Measurements from ENCODE around the gene GPANK1. TPM values are rescaled to one million over a fixed set of nuclear protein-coding genes. Genes with fewer than 3 reads are reported as not detected.

GPANK1 gene
- total and polyA plus RNA-seq, 10 of the 15 experiments (the other 5 are each of a cell fraction or from before 2014, with no cell fraction given) = 11.7 to 36.3 (median 17.5) TPM

GRCh38 chr6:31664790-31665500, at the start of gene GPANK1 (continued):
- TF ChIP-seq ZNF592 (IDR thresholded peaks at IDR 0.05) = no peak
- TF ChIP-seq ZNF207 (IDR thresholded peaks at IDR 0.05; ENCODE audit: borderline replicate concordance) = 0 out of 2 replicates have a peak, but pooled peaks have one; percentile 46
- TF ChIP-seq CBX5 (IDR thresholded peaks at IDR 0.05; ENCODE audit: low read depth) = no peak
- TF ChIP-seq NR2F1 (conservative IDR thresholded peaks at IDR 0.05) = no peak
- TF ChIP-seq RCOR1 (conservative IDR thresholded peaks at IDR 0.05; ENCODE audit: low read depth, low read length) = peak; percentile 92; the same call in 1 of the 2 replicates
- TF ChIP-seq IKZF1 (conservative IDR thresholded peaks at IDR 0.05) = peak; percentile 70
- TF ChIP-seq BACH1 (IDR thresholded peaks at IDR 0.05; ENCODE audit: borderline replicate concordance) = peak; percentile 8; the same call in 1 of the 2 replicates
- TF ChIP-seq SMAD5 (IDR thresholded peaks at IDR 0.05; ENCODE audit: low read depth) = no peak
- no peak for TF ChIP-seq SMARCA5 (IDR thresholded peaks at IDR 0.05)
- no peak for TF ChIP-seq ZNF217 (IDR thresholded peaks at IDR 0.05)
- TF ChIP-seq IRF3 (IDR thresholded peaks at IDR 0.05) = no peak
- TF ChIP-seq EGR1 (IDR thresholded peaks at IDR 0.05; ENCODE audit: borderline replicate concordance in 1 of 2, low read depth in 2 of 2, low read length in 2 of 2) = peak in 1 of 2 experiments; percentile 44; a peak in 1 of 3 replicates
- peak; percentile 10; the same call in 1 of the 2 replicates for TF ChIP-seq TBL1XR1 (IDR thresholded peaks at IDR 0.05; ENCODE audit: low read depth, low read length)
- TF ChIP-seq PRDM15 (CRISPR knock-in tag; IDR thresholded peaks at IDR 0.05) = no peak
- TF ChIP-seq, protein P1, sequence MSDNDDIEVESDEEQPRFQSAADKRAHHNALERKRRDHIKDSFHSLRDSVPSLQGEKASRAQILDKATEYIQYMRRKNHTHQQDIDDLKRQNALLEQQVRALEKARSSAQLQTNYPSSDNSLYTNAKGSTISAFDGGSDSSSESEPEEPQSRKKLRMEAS (IDR thresholded peaks at IDR 0.05; ENCODE audit: low read depth, low read length) = peak; percentile 70; the same call in 1 of the 2 replicates
- TF ChIP-seq ZNF24 (IDR thresholded peaks at IDR 0.05) = no peak

All from GM12878 (cell line).